WERI-Rb-1 (cell line): ENCODE measurements around the gene PSMD2.

Experiments used
- DNase-seq: peaks from one replicate; pipeline ENCODE4 v3.0.0-alpha.2; 2020
- H3K27ac ChIP-seq: fragments of 250-450 bp; sonication (Bioruptor Pico); 2 replicates; pipeline ENCODE4 v1.5.1; 2020; ENCODE audit warnings: mild to moderate bottlenecking, moderate library complexity
- H3K27me3 ChIP-seq: fragments of 250-450 bp; sonication (Bioruptor Pico); 2 replicates; pipeline ENCODE4 v1.5.1; 2021; ENCODE audit warnings: mild to moderate bottlenecking, low read depth, moderate library complexity; ENCODE audit not compliant: insufficient read depth, severe bottlenecking
- H3K36me3 ChIP-seq: fragments of 250-450 bp; sonication (Bioruptor Pico); 2 replicates; pipeline ENCODE4 v1.5.1; 2020; ENCODE audit warnings: mild to moderate bottlenecking, moderate library complexity
- H3K4me3 ChIP-seq: 2 replicates; pipeline ENCODE4 v1.5.1; 2011; ENCODE audit warnings: low read depth, mild to moderate bottlenecking, control low read depth, low read length
- H3K9me3 ChIP-seq: fragments of 250-450 bp; sonication (Bioruptor Pico); 2 replicates; pipeline ENCODE4 v1.5.1; 2021; ENCODE audit warnings: mild to moderate bottlenecking, moderate library complexity; ENCODE audit not compliant: severe bottlenecking
- TF ChIP-seq, protein P1 (sequence below): IDR thresholded peaks from 2 replicates; pipeline ENCODE4 v1.5.1; 2011; ENCODE audit warnings: low read depth, mild to moderate bottlenecking, control low read depth, inconsistent platforms, low read length

PSMD2 gene

DNA sequence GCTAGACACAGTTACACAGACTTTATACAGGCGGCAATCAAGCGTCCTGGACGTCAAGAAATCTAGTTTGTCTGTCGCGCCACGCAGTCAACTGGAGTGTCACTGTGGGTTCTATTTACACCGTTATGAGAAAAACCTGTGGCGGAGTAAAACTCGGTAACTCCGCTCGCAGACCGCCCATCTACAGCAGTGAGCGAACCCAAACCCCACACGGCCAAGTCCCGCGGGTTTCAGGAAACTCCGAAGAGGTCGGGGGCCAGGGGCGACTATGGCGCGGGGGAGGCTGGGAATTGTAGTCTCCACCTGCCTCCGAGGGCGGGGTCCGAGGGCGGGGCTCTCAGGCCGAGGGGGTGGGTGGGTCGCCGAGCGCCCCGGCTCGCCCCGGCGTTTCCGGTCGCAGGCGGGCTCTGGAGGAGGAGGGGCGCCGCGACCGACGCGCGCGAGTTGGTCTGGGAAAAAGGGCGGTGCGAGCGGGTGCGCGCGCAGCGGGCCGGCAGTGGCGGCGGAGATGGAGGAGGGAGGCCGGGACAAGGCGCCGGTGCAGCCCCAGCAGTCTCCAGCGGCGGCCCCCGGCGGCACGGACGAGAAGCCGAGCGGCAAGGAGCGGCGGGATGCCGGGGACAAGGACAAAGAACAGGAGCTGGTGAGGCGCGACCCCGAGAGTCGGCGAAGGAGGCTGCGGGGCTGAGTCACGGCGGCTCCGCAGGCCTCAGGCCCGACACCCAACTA lies at the start of gene PSMD2:
TSS of gene PSMD2 (plus strand) at position 483 of the 729 bp plus-strand sequence. CDS start at position 509, 26 bp downstream.
- H3K36me3 ChIP-seq, result peaks cover 40% of the 10 kb centered on the region
- no peaks in the 10 kb centered on the region for H3K27me3 ChIP-seq
- DNase-seq, result peak; percentile 97
- H3K27ac ChIP-seq, result peak within 1 kb of the TSS; percentile 72
- H3K9me3 ChIP-seq, result no peaks in the 10 kb centered on the region
- H3K4me3 ChIP-seq, result peak within 1 kb of the TSS; percentile 64
- TF ChIP-seq, protein P1, sequence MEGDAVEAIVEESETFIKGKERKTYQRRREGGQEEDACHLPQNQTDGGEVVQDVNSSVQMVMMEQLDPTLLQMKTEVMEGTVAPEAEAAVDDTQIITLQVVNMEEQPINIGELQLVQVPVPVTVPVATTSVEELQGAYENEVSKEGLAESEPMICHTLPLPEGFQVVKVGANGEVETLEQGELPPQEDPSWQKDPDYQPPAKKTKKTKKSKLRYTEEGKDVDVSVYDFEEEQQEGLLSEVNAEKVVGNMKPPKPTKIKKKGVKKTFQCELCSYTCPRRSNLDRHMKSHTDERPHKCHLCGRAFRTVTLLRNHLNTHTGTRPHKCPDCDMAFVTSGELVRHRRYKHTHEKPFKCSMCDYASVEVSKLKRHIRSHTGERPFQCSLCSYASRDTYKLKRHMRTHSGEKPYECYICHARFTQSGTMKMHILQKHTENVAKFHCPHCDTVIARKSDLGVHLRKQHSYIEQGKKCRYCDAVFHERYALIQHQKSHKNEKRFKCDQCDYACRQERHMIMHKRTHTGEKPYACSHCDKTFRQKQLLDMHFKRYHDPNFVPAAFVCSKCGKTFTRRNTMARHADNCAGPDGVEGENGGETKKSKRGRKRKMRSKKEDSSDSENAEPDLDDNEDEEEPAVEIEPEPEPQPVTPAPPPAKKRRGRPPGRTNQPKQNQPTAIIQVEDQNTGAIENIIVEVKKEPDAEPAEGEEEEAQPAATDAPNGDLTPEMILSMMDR, result no peak

DNA sequence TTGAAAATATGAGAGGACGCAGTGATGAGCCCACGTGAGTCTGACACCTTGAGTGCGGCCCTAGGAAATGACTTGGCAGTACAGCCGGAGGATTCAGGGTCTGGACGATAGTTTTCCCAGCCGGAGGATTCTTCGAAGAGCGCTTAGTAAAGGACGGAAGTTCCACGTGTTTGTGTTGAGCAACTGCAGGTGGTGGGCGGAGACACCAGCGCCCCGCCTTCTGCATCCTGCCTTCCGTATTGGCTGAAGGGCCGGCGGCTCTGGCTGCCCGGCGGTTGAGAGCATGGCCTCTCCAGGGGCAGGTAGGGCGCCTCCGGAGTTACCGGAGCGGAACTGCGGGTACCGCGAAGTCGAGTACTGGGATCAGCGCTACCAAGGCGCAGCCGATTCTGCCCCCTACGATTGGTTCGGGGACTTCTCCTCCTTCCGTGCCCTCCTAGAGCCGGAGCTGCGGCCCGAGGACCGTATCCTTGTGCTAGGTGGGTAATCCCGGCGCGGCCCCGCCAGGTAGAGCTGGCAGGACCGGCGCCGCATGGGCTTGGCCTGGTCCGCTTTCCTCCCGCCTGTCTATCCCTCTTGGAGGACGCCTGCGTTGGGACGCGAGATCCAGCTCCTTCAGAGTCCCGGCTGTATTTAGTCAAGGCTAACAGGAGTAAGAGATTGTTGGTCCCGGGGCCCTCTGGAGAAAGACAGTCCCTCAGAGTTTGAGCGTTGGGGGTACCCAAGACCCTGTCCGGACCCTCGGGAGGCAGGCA lies 49.5 kb upstream of the PSMD2 start, which contains the start of gene EEF1AKMT4:
TSS of gene EEF1AKMT4 (plus strand) at position 261 of the 755 bp plus-strand sequence. CDS start at position 284, 23 bp downstream.
- H3K27ac ChIP-seq, result peak within 1 kb of the TSS; percentile 86
- TF ChIP-seq, protein P1, result peak; percentile 52

DNA sequence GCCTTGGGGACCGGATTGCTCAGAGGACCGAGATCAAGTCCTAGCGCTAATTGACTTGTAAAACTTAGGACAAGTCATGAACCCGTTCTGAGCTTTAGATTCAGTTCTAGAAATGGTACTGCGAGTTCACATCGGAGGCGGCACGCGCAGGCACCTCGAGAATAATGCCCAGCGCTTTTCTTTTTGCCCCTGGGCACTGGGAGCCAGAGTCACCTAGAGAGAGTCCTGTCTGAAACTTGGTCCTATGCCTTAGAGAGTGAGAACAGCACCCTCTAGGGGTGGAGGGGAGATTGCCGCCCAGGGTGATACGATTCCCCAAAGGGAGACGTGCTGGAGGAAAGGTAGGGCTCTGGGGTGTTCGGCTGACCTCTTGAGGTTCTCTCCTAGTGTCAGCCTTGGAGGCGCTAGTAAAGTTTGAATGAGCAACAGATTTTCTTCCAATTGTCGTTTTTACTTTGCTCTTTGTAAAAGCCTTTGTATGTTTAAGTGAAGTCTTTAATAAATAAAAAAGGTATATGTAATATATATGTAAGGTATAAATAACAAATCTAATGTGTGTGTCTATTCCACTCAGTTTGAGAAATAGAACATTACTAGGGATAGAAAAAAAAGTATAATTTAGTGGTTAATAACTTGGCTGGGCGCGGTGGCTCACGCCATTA lies 48.7 kb upstream of the PSMD2 start:
- H3K9me3 ChIP-seq, result no peaks in the 10 kb centered on the region
- peak; percentile 93 for DNase-seq
- H3K27me3 ChIP-seq, result no peaks in the 10 kb centered on the region
- peak overlapping the region; percentile 60 for H3K4me3 ChIP-seq
- peak overlapping the region; percentile 86 for H3K27ac ChIP-seq
- no peaks in the 10 kb centered on the region; the same call in 1 of the 2 replicates for H3K36me3 ChIP-seq
- TF ChIP-seq, protein P1, result peak; percentile 90

More for the DNA sequence above, 49.5 kb upstream of the PSMD2 start, which contains the start of gene EEF1AKMT4:
- no peaks in the 10 kb centered on the region for H3K9me3 ChIP-seq
- H3K4me3 ChIP-seq, result peak within 1 kb of the TSS; percentile 60
- DNase-seq, result peak; percentile 98
- no peaks in the 10 kb centered on the region for H3K27me3 ChIP-seq
- peaks cover 3% of the 10 kb centered on the region; the same call in 1 of the 2 replicates for H3K36me3 ChIP-seq

DNA sequence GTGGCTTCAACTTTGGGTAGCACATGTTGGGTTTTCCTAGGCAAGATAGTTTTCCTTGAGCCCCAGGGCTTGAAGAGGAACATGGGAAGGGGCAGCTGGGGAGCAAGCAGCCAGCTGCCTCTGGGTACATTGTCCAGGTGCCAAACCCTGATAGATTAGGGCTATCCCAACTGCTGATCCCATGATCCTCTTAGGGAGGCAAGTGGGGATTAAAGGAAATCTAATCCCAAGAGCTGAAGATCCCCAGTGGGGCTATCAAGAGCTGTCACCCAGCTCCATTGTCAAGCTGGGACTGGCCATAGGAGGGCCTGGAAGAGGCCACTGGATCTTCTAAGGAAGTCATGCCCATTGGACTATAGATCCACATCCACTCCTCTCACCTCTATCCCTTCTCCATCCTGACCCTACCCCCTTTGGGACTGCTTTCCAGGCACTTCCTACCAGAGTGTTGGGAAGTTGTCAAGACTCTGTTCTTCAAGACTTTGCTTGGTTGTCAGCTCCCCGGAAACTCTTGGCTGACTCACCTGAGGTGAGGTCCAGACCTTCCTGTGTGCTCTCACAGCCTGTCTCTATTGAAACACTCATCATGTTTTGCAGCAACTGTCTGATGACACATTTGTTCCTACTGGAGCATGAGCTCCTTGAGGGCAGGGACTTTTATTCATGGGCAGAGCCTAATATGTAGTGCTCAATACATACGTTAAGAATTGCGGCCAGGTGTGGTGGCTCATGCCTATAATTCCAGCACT lies 43.6 kb upstream of the PSMD2 start:
- peak; percentile 84 for DNase-seq

More for the DNA sequence above, 43.6 kb upstream of the PSMD2 start:
- Histone ChIP-seq H3K4me3 (no peak overlapping the region), H3K36me3 (no peaks in the 10 kb centered on the region), H3K27ac (no peak overlapping the region), H3K27me3 (peaks cover 18% of the 10 kb centered on the region), H3K9me3 (no peaks in the 10 kb centered on the region)
- TF ChIP-seq, protein P1, result no peak
